GM10266 (cell line): ENCODE results near the gene NEUROD2.
A peak's percentile ranks its signal among the peaks of the same experiment; 100 is the strongest.

ENCODE experiments used
- DNase-seq: peaks from one replicate; pipeline ENCODE4 v3.0.0; 2012; ENCODE audit errors: extremely low spot score
- CTCF ChIP-seq: IDR thresholded peaks from 2 replicates; pipeline ENCODE4 v1.5.1; 2012; ENCODE audit warnings: mild to moderate bottlenecking, low read depth; ENCODE audit not compliant: control insufficient read depth, insufficient read depth; ENCODE audit errors: missing control alignments

Gene NEUROD2

DNA sequence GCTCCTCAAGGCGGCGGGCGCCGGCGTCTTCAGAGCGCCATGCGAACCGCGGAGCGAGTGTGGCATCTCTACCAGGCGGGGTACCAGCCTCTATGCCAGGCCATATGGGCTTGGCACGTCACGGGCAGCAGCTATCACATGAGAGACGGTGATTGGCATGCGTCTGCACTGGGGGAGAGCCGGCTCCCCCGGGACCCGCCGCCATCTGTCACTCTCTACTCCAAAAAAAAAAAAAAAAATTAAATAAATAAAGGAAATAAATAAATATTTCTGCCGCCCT is at the start of gene NEUROD2:
NEUROD2 (minus strand) TSS at position 70 of the 280 bp plus-strand sequence. CDS start 1,321 bp downstream, outside the sequence.
- no peak for TF ChIP-seq CTCF

GRCh38 chr17:39655105-39655504 is 47.4 kb upstream of the NEUROD2 start:
- DNase-seq: no peak
- TF ChIP-seq CTCF: no peak

More for the DNA sequence above, at the start of gene NEUROD2:
- DNase-seq: no peak

DNA sequence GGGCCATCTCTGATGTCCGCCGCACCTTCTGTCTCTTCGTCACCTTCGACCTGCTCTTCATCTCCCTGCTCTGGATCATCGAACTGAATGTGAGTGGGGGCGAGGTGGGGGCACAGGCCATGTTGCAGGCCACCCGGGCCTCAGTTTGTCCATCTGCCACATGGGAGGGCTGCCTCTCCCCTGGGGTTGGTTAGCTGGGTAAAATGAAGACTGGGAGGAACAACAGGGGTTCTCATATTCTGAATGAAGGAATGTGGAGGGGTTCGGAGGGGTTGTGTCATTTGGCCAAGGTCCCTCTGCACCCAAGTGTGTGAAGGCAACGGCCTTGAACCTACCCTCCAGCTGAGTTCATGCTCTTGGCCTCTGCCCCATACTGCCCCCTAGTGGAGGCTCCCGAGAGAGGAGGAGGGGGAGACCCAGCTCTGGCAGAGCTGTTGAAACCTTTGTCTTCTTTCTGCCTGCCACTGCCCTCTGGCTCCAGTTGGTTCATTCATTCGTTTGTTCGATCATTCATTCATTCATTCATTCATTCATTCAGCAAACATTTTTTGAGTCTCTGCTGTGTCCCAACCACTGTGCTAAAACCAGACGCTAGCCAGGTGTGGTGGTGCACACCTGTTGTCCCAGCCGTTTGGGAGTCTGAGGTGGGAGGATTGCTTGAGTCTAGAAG is 46.1 kb upstream of the NEUROD2 start:
- peak; percentile 85 for TF ChIP-seq CTCF
- peak; percentile 90 for DNase-seq

DNA sequence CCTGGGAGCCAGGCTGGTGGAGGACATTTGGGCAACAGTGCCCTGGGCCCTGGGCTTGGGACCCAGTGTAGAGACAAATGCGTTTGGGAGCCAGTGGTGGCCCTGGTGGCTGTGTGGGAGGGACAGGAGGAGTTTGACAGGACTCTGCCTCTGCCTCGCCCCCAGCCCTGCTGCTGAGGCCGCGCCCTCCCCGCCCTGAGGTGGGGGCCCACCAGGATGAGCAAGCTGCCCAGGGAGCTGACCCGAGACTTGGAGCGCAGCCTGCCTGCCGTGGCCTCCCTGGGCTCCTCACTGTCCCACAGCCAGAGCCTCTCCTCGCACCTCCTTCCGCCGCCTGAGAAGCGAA is 45.6 kb upstream of the NEUROD2 start:
- no peak for DNase-seq
- no peak for TF ChIP-seq CTCF

- no peak for TF ChIP-seq CTCF
- no peak for DNase-seq
Observed at GRCh38 chr17:39652587-39653315, 45.0 kb upstream of the NEUROD2 start.

DNA sequence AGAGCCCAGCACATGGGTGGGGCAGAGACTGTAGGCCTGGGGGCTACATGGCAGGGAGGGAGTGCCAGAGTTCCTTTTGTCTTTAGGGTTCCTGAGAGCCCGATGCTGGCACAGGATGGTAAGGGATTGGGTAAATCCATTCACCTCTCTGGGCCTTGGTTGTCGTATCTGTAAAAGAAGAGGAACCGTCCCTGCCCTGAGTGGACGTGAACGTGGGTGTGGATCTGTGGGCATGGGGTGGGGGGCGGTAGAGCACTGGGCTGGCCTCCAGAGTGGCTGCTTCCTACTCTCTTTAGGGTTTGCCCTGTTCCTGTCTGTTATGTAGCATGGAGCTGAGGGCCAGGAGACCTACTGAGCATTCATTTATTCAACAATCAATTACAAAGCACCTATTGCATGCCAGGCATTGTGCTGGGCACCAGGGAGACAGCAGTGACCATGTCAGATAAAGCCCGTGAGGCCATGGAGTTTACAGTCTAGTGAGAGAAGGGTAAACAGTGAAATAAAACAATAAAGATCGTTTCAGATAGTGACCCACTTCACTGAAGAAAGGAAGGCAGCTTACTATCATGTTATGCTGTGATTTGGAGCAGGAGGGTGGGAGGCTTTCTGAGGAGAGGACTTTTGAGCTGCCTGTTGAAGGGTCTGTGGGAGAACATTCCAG is 44.3 kb upstream of the NEUROD2 start:
- TF ChIP-seq CTCF: no peak
- DNase-seq: no peak

- DNase-seq: no peak
- TF ChIP-seq CTCF: no peak
Observed at GRCh38 chr17:39650121-39650579, 42.4 kb upstream of the NEUROD2 start.
